Chondrocyte (in vitro differentiated cells): ENCODE data around the gene CYP4F22. TPM values are rescaled to one million over a fixed set of nuclear protein-coding genes. Genes with fewer than 3 reads are reported as not detected.

Experiments
- DNase-seq: peaks from one replicate; pipeline ENCODE4 v3.0.0; 2021; ENCODE audit warnings: mixed read lengths, low spot score
- H3K27ac Mint-ChIP-seq: one replicate; pipeline ENCODE4 v1.8.0; 2021; ENCODE audit warnings: mild to moderate bottlenecking, moderate library complexity, mixed read lengths; ENCODE audit not compliant: unreplicated experiment
- H3K27me3 Mint-ChIP-seq: 2 replicates; pipeline ENCODE4 v1.8.0; 2021; ENCODE audit warnings: low read depth, mixed read lengths
- H3K36me3 Mint-ChIP-seq: 2 replicates; pipeline ENCODE4 v1.8.0; 2021; ENCODE audit warnings: low read depth, mixed read lengths
- H3K4me1 Mint-ChIP-seq: 2 replicates; pipeline ENCODE4 v1.8.0; 2021; ENCODE audit warnings: low read depth, mild to moderate bottlenecking, mixed read lengths
- H3K4me3 Mint-ChIP-seq: one replicate; pipeline ENCODE4 v1.8.0; 2021; ENCODE audit warnings: mild to moderate bottlenecking, moderate library complexity, mixed read lengths; ENCODE audit not compliant: unreplicated experiment
- H3K9me3 Mint-ChIP-seq: 2 replicates; pipeline ENCODE4 v1.8.0; 2021; ENCODE audit warnings: low read depth, mixed read lengths
- CTCF ChIP-seq: fragments of 200-600 bp; sonication (generic); IDR thresholded peaks from 2 replicates; pipeline ENCODE4 v1.5.0; 2021; ENCODE audit warnings: antibody characterized with exemption, mild to moderate bottlenecking, moderate library complexity
- total RNA-seq: library from RNA; stranded (reverse); gene quantifications from 3 replicates; pipeline ENCODE4 v1.2.1, GENCODE V29; 2021

The CYP4F22 gene
- total RNA-seq, 1 donor from 2014 or later, result not detected

GRCh38 chr19:15562861-15563260, 54.5 kb downstream of the CYP4F22 start:
- Mint-ChIP-seq H3K27ac (no peak overlapping the region), H3K27me3 (peaks cover 32% of the 10 kb centered on the region), H3K9me3 (no peaks in the 10 kb centered on the region), H3K36me3 (no peaks in the 10 kb centered on the region), H3K4me1 (no peaks in the 10 kb centered on the region), H3K4me3 (no peak overlapping the region)
- DNase-seq, result no peak
- TF ChIP-seq CTCF, result no peak

- H3K4me3 Mint-ChIP-seq, result no peak overlapping the region
- H3K27ac Mint-ChIP-seq, result no peak overlapping the region
- peaks cover 34% of the 10 kb centered on the region for H3K27me3 Mint-ChIP-seq
- H3K4me1 Mint-ChIP-seq, result no peaks in the 10 kb centered on the region
- no peaks in the 10 kb centered on the region for H3K36me3 Mint-ChIP-seq
- no peaks in the 10 kb centered on the region for H3K9me3 Mint-ChIP-seq
- TF ChIP-seq CTCF, result no peak
- no peak for DNase-seq
Observed at GRCh38 chr19:15563325-15563794, 55.0 kb downstream of the CYP4F22 start.

- Mint-ChIP-seq H3K4me3 (no peak overlapping the region), H3K9me3 (no peaks in the 10 kb centered on the region)
- TF ChIP-seq CTCF, result no peak
Observed at GRCh38 chr19:15563931-15564330, 55.6 kb downstream of the CYP4F22 start.

GRCh38 chr19:15564534-15565168, 56.3 kb downstream of the CYP4F22 start:
- no peaks in the 10 kb centered on the region for H3K36me3 Mint-ChIP-seq
- H3K27me3 Mint-ChIP-seq, result peaks cover 43% of the 10 kb centered on the region
- H3K4me3 Mint-ChIP-seq, result no peak overlapping the region
- peak; percentile 33 for DNase-seq
- no peaks in the 10 kb centered on the region for H3K9me3 Mint-ChIP-seq
- no peaks in the 10 kb centered on the region for H3K4me1 Mint-ChIP-seq
- no peak for TF ChIP-seq CTCF
- no peak overlapping the region for H3K27ac Mint-ChIP-seq

More at GRCh38 chr19:15563931-15564330, 55.6 kb downstream of the CYP4F22 start:
- no peak for DNase-seq
- Mint-ChIP-seq H3K36me3 (no peaks in the 10 kb centered on the region), H3K27me3 (peaks cover 38% of the 10 kb centered on the region), H3K4me1 (no peaks in the 10 kb centered on the region), H3K27ac (no peak overlapping the region)

GRCh38 chr19:15570420-15570819, 62.1 kb downstream of the CYP4F22 start:
- H3K27me3 Mint-ChIP-seq, result peaks cover 44% of the 10 kb centered on the region
- no peaks in the 10 kb centered on the region for H3K9me3 Mint-ChIP-seq
- no peak overlapping the region for H3K4me3 Mint-ChIP-seq
- H3K4me1 Mint-ChIP-seq, result no peaks in the 10 kb centered on the region
- no peak for TF ChIP-seq CTCF
- no peak overlapping the region for H3K27ac Mint-ChIP-seq
- DNase-seq, result no peak
- H3K36me3 Mint-ChIP-seq, result no peaks in the 10 kb centered on the region
